IPS-11a (cell line): ENCODE data around the gene STX7.

Experiments used
- H3K4me3 ChIP-seq: one replicate; pipeline ENCODE4 v1.5.1; 2013; ENCODE audit warnings: low read depth, low read length, control low read depth

The STX7 gene

GRCh38 chr6:132478266-132478665, 34.6 kb downstream of the STX7 start:
- no peak overlapping the region for H3K4me3 ChIP-seq

GRCh38 chr6:132476688-132477087, 36.2 kb downstream of the STX7 start:
- H3K4me3 ChIP-seq = no peak overlapping the region

GRCh38 chr6:132475925-132476324, 37.0 kb downstream of the STX7 start:
- no peak overlapping the region for H3K4me3 ChIP-seq

DNA sequence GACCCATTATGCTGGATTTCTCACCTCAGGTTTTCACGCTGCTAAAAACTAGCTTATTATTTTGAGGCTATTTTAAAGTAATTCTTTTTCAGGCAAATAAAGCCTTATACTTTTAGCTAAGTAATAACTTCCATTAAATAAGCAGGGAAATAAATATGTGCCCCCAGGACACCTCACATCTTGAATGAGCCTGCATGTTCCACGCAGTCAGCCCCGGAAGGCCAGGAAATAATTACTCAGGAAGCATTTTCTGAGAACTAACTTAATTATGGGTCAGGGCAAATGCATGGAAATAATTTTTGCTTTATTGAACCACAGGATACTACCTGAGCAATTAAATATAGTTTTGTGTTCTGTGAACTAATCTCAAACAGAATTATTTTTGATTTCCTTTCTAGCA, 41.1 kb downstream of the STX7 start:
- H3K4me3 ChIP-seq = no peak overlapping the region

- H3K4me3 ChIP-seq = no peak overlapping the region
Observed at GRCh38 chr6:132466952-132467351, 46.0 kb downstream of the STX7 start.

DNA sequence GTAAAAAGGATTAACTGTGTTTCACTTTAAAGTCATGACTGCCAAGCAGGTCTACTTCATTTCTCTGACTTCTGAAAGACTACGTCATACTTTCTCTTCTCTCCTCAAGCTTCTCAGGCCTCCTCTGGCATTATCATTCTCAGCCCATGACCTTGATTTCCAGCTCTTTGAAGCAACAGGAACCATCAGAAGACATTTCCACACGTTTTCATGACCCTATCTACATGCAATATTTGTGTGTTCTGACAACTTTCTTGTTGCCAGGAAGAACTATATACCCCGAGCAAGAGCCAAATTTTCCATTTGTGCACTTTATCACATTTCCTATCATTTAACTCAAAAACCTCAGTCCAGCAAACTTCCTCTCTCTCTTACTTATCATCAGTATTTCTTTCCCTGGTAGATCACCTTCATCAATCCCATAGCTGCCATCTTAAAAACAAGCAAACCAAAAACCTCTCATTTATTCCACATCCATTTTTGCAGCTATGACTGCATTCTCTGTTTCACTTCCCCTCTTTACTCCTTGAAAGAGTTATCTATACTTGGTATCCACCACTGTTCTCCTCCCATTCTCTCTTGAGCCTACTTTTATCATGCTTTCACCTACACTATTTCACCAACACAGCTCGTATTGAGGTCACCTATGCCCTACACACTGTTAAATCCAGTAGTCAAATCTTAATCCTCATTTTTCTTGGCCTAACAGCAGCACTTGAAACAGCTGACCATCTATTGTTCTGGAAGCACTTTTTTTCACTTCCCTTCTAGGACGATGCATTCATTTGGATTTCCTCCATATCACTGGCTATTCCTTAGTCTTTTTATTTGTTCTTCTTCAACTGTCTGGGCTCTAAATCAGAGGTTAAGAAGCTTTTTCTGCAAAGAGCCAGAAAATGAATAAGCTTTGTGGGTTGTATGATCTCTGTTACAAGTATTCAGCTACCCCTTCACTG, 47.1 kb downstream of the STX7 start:
- H3K4me3 ChIP-seq = no peak overlapping the region

GRCh38 chr6:132464538-132465256, 48.2 kb downstream of the STX7 start:
- H3K4me3 ChIP-seq = no peak overlapping the region

GRCh38 chr6:132461958-132462357, 51.0 kb downstream of the STX7 start:
- no peak overlapping the region for H3K4me3 ChIP-seq

DNA sequence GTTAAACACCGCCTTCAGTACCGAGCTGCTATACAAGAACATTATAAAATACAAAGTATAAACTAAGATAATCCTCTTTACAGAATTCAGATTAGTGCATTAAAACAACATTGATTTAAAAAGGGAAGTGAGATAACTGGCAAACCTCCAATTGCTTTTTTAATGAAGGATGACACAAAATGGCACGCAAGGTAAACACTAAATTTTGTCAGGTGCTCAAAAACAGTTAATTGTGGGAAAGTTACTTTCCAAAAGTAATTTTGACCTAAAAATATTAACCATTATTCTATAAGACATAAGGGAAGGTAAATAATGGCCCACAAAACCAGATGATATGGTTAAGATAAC, 53.3 kb downstream of the STX7 start:
- no peak overlapping the region for H3K4me3 ChIP-seq

- H3K4me3 ChIP-seq = no peak overlapping the region
Observed at GRCh38 chr6:132458887-132459604, 53.9 kb downstream of the STX7 start.

GRCh38 chr6:132456700-132457143, 56.2 kb downstream of the STX7 start:
- H3K4me3 ChIP-seq = no peak overlapping the region

DNA sequence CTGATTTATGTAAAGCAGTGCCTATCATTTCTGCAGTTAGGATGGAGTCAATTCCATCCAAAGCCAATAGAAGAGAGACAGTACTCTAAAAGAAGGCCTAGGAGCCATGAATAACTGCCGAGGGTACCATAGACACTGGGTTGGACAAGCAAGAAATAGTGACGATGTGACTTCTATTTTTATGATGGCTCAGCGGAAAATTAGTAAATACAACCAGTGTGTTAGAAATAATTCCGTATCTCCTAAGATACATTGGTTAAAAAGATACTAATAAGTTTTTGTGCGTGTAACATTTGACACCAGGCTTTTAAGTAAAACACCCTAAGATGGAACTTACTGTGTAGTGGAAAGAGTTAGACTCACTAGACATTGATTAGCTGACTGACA, 66.1 kb downstream of the STX7 start:
- H3K4me3 ChIP-seq = no peak overlapping the region

DNA sequence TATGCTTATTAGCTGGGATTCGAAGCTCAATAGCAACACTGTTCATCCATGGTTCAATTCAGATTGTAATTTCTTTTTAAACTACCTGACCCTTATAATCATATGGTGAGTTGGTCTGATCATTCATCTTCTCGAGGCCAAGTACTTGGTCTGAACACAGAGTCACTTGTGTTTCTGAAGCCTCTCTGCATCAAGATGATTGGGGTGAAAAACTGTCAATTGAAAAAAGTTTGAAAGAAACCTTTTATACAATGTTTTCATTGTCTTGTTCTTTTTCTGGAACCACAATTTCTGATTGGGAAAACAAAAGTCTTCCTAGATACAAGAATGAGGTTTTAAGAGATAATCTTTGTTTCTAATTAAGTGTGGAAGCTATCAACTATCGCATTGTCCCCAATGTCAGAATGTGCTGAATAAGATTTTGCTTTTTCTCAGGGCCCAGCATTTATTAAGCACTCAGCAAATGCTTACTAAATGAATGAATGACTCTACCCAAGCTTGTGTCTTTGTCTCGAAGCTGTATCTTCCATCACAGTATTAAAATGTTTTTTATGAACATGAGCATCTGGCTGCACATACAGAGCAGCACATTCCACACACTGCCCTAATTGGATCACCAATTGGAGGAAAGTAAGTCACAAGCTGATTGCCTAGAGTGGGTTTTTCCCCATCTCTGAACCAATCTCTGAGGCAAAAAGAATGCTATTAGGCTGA, 66.6 kb downstream of the STX7 start:
- H3K4me3 ChIP-seq = no peak overlapping the region

DNA sequence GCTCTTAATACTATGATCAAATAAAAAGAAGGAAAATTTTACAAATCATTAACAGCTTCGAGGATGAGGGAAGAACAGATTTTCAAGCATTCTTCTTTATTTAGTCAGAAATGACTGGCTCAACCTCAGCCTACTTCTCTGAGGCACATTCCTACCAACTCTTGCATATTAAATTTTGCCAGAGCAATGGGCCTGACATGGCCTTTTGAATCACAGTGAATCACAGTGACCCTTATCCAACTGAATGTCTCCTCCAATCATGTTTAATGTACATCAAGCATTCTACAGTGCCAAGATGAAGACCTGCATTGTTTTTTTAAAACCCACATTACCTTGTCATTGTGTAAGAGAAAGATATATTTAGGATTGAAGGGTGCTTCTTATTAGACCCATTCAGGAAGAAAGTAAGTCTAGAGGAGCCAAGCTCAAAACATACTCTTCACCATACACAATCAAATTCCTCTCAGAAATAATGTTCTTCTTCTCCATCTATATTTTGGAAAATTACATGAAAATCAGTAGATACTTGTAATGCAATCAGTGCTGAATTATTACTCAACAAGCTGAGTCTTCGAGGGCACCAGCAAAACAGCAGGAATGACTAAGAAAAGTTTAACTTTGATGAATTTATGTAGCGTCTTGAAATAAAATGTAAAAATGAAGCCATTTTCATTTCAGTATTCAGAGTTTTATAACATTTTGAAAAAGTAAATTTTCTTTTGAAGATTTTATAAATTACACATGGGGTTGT, 67.5 kb downstream of the STX7 start:
- H3K4me3 ChIP-seq = no peak overlapping the region

DNA sequence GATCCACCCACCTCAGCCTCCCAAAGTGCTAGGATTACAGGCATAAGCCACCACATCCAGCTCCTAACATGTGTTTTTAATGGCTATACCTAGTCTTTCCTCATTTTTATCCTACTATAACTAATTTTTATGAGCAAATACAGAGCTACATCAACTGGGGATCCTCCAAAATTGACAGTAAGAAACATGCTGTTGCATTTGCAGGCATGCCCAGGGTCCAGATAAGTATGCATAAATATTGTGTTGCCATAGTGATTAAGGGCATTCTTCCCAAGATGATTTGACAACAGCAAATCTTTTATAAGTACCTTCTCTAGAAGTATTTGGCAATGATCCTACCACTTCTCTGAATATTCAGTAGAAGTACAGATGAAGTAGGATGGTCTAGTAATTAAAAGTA, 69.7 kb downstream of the STX7 start:
- H3K4me3 ChIP-seq = no peak overlapping the region

GRCh38 chr6:132430110-132430509, 82.8 kb downstream of the STX7 start:
- no peak overlapping the region for H3K4me3 ChIP-seq

GRCh38 chr6:132425176-132425575, 87.7 kb downstream of the STX7 start:
- H3K4me3 ChIP-seq = no peak overlapping the region

DNA sequence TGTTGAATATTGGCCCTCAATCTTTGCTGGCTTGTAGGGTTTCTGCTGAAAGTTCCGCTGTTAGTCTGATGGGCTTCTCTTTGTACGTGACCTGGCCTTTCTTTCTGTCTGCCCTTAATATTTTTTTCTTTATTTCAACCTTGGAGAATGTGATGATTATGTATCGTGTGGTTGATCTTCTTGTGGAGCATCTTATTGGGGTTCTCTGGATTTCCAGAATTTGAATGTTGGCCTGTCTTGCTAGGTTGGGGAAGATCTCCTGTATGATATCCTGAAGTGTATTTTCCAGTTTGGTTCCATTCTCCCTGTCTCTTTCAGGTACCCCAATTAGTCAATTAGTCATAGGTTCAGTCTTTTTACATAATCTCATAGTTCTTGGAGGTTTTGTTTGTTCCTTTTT, 89.1 kb downstream of the STX7 start:
- no peak overlapping the region for H3K4me3 ChIP-seq

DNA sequence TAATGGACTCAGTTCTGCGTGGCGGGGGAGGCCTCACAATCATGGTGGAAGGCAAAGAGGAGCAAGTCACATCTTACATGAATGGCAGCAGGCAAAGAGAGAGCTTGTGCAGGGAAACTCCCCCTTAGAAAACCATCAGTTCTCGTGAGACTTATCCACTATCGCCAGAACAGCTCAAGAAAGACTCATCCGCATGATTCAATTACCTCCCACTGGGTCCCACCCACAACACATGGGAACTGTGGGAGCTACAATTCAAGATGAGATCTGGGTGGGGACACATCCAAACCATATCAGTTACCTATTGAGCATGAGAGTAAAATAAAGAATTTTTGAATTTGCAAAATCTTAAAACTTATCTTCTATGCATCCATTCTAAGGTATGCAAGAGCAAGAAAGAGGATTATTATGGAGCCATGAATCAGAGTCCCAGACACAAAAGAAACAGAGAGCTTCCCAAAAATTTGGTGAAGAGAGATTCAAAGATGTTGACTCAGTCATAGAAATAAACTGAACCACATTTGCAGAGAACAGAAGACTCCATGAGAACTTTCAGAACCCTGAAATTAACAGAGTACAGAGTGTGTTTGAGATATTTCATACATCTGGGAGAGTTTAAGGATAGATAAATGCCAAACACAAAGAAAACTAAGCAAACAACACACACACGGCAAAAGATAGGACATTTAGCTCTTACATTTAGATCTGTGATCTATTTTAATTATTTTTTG, 94.5 kb downstream of the STX7 start:
- H3K4me3 ChIP-seq = no peak overlapping the region

GRCh38 chr6:132414761-132415160, 98.2 kb downstream of the STX7 start:
- no peak overlapping the region for H3K4me3 ChIP-seq
